Stimulated activated naive CD4-positive, alpha-beta T cell (primary cell): ENCODE data around the gene CCR5.

ENCODE experiments used
- DNase-seq, 6 experiments: peaks; one replicate each; lab custom pipeline; 2025; lab: John Stamatoyannopoulos, UW

The CCR5 gene

GRCh38 chr3:46408853-46409252, 38.1 kb downstream of the CCR5 start:
- DNase-seq = no peak

- no peak for DNase-seq
These were observed 39.2 kb downstream of the CCR5 start for GRCh38 chr3:46409739-46410489.

DNA sequence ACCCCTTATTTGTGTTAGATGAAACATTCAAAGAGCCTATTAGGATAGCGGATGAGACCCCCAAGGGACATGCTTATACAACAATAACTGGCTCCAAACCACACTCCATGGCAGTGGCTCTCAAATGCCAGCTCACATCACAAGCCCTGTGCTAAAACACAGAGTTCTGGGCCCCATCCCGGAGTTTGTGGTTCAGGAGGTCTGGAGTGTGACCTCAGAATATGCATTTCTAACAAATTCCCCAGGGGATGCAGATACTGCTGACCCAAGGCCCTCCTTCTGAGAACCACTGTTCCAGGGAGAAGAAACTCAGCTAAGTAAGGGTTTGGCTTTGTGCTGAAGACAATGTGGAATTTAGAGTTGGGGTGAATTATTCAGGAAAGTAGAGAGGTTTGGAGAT, 39.9 kb downstream of the CCR5 start:
- DNase-seq = no peak

- no peak for DNase-seq
These were observed 40.5 kb downstream of the CCR5 start for GRCh38 chr3:46411271-46411670.

DNA sequence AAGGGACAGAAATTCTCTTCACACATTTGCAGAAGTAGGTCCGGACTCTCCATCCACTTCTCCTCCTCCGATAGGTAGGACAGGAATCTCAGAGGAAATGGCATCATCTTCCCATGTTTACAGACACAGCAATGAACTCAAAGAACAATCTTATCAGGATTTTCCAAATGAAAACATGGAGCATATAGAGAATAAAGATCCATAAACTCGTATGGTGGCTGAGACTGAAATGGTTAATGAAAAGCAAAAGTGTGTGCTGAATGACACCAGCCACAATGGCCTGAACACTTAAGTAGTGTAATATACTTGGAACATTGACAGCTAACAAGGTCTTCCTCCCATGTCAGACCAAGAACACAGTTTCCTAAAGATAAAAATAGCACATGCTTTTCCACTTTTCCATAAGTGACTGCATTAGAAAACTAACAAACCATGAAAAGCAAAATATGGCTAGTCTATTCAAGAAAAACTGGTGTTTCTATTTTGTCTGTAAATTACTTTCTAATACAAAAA, 42.1 kb downstream of the CCR5 start:
- DNase-seq = no peak

- DNase-seq = no peak
These were observed 43.2 kb downstream of the CCR5 start for GRCh38 chr3:46413951-46414350.

GRCh38 chr3:46414739-46415138, 44.0 kb downstream of the CCR5 start:
- DNase-seq = no peak

- no peak for DNase-seq
These were observed 45.5 kb downstream of the CCR5 start for GRCh38 chr3:46416125-46416810.

- DNase-seq = no peak
These were observed 46.2 kb downstream of the CCR5 start for GRCh38 chr3:46416811-46417510.

GRCh38 chr3:46417841-46418611, 47.3 kb downstream of the CCR5 start:
- DNase-seq = no peak

GRCh38 chr3:46419816-46420215, 49.1 kb downstream of the CCR5 start:
- no peak for DNase-seq

DNA sequence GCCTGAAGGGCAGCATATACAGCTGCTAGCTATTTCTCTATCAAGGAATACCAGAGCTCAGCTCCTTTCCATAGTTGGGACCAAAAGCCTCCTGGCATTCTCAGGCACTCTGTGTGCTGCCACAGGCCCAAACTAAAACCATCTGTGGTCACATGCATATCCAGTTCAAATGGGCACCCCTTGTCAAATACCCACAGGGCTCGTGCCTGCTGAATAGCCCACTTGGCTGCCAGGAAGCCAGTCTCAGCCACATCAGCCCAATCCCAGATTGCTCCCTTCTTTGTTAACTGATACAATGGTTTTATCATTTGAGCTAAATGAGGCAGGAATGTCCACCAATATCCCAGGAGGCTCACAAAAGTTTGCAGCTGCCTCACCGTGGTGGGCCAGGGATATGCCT, 50.2 kb downstream of the CCR5 start:
- DNase-seq = no peak

- DNase-seq = no peak
These were observed 51.9 kb downstream of the CCR5 start for GRCh38 chr3:46422617-46423016.

DNA sequence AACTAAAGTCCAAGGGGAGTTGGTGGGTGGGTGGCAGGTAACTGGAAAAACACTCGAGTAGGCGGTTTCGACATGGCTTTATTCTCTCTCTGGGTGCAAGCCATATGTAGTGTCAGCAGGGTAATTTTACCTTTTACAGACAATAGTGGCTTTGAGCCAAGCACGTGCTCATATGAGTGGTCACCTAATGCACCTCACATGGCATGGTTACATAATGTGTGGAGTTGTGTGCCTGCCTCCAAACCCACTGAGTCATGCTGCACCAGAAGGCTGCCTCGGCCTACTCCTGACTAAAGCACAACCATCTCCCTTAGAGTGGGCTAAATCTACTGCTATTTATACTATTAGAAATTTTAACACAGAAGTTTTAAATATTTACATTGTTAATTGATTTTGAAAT, 52.8 kb downstream of the CCR5 start:
- DNase-seq = no peak
